NCI-H345 treated with DMSO at 0.1 percent for 48 hours (cell line): ENCODE results near the gene VPREB1.
"Not testable (repeated sequence)": the region's sequence is repeated elsewhere in the genome, so short reads cannot be mapped to it uniquely, and the experiment has no call there.

Experiments used
- DNase-seq: peaks from one replicate; lab custom pipeline; 2025; ENCODE audit not compliant: unreplicated experiment; lab: John Stamatoyannopoulos, UW

Gene VPREB1

DNA sequence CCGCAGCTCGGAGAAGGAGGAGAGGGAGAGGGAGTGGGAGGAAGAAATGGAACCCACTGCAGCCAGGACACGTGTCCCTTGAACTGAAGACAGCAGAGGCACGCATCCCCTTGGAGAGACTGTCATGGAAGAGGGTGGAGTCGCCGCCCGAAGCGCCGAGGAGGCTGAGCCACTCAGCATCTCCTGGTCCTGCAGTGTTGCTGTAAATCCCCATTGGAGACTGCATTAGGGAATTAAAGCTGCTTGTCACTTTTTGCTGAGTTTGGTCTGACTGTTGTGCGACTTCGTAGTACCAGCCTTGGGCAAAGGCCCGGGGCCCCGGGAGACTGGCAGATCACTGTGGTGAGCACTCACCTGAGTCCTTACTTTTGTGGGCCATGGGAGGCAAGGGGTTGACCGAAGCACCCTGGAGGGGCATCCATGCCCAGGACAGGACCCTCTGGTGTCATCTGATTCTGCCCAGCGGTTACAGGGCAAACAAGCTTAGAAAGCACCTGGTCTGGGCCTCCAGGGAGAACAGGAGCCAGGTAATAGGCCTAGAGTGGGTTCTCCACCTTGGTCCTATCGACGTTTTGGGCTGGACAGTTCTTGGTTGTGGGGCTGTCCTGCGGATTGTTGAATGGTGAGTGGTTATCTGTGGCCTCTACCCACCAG lies 797 bp downstream of the VPREB1 start:
- DNase-seq, result no peak

DNA sequence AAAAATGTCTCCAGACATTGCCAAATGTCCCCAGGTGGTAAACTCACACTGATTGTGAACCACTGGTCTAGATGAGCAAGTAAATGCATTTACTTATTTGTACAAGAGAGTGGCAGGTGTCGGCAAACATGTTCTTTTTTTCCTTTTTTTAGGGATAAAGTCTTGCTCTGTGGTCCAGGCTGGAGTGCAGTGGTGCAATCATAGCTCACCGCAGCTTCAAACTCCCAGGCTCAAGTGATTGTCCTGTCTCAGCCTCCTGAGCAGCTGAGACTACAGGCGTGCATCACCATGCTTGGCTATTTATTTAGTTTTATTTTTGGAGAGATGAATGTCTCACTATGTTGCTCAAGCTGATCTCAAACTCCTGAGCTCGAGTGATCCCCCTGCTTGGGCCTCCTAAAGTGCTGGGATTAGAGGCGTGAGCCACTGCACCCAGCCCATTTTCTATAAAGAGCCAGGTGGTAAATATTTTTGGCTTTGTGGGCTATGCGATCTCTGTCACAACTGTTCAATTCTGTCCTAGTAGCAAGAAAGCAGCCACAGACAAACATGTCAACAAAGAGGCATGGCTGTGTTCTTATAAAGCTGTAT lies 1.4 kb downstream of the VPREB1 start:
- no peak for DNase-seq

DNA sequence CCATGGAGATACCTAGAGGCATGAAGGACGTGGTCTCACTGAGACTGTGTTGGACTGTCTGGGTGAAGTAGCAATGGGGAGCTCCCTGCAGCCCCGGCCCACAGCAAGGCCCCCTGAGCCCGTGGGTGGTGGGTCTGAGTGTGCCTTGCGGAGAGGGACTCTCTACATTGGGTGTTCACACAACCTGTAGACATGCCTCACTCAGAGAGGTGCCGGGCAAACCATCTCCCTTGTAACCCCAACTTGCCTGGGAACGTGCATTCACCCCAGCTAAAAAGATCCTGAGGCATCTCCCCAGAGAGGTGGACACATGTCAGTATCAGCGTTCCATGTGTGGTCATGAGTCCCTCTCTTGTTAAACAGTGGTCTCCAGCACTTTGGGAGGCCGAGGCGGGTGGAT lies 2.1 kb downstream of the VPREB1 start:
- DNase-seq, result no peak

DNA sequence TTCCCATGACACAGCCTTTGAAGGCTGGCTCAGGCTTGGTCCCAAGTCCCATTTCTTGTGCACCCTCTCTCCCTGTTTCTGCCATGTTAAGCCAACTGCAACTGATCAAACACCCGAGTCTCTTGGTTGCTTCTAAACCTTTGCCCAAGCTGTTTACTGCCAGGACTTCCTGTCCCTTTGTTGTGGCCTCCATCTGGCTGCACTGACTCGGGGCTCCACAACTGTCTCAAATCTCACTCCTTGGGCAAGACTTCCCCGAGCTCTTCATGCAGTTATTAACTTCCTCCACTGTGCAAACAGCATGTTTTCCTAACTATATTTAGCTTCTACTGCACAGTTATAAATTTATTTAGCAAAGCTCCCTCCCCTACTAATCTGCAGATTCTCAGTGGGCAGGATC lies 4.3 kb downstream of the VPREB1 start:
- DNase-seq, result no peak

DNA sequence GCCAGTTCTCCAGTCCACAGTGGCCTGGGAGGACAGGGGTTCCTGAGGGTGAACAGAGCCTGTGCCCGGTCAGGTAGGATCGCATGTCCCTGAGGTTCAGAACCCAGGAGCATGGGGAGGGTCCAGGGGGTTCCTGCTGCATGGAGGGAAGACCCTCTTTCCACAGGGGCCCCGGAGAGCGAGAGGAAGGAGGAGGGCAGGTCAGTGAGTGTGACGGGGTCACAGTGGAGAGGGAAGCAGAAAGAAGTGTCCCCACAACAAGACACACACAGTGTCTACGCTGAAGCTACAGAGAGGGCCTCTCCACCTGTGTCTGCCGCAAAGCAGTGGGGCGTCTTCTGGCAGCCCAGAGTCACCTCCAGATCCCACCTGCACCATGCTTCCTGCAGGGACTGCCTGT lies 6.1 kb downstream of the VPREB1 start:
- not testable (repeated sequence) for DNase-seq

DNA sequence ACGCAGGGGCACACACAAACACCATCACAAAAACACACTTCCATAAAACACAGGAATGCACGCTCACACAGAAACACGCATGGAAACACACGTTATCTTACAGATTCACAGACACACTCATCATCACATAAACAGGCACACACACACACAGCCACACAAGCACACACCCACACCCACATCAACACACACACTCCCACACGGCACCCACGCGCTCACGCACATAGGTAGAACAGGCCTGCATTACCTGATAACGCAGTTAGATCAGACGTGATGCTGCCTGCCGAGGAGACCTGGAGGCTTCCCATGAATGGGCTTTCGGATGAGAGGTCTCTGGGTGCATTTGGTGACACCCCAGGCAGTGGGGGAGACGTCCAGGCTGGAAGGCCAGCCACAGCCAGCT lies 11.5 kb downstream of the VPREB1 start:
- DNase-seq, result not testable (repeated sequence)

DNA sequence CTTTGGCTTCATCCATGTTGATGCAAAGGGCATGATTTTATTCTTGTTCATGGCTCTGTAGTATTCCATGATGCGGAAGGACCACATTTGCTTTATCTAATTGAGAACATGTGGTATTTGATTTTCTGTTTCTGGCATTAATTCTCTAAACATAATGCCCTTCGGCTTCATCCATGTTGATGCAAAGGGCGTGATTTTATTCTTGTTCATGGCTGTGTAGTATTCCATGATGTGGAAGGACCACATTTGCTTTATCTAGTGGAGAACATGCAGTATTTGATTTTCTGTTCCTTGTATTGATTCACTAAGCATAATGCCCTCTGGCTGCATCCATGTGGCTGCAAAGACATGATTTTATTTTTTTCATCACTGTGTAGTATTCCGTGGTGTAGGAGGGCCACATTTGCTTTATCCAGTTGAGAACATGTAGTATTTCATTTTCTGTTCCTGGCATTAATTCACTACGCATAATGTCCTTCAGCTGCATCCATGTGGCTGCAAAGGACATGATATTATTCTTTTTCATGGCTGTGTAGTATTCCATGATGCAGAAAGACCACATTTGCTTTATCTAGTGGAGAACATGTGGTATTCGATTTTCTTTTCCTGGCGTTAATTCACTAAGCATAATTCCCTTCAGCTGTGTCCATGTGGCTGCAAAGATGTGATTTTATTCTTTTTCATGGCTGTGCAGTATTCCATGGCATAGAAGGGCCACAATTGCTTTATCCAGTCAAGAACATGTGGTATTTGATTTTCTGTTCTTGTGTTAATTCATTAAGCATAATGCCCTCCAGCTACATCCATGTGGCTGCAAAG lies 14.2 kb downstream of the VPREB1 start:
- not testable (repeated sequence) for DNase-seq

DNA sequence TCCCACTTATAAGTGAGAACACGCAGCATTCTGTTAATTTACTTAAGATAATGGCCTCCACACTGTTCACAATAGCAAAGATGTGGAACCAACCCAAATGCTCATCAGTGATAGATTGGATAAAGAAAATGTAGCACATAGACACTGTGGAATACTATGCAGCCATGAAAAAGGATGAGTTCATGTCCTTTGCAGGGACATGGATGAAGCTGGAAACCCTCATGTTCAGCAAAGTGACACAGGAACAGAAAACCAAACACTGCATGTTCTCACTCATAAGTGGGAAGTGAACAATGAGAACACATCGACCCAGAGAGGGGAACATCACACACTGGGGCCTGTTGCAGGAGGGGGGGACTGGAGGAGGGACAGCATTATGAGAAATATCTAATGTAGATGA lies 15.6 kb downstream of the VPREB1 start:
- not testable (repeated sequence) for DNase-seq

DNA sequence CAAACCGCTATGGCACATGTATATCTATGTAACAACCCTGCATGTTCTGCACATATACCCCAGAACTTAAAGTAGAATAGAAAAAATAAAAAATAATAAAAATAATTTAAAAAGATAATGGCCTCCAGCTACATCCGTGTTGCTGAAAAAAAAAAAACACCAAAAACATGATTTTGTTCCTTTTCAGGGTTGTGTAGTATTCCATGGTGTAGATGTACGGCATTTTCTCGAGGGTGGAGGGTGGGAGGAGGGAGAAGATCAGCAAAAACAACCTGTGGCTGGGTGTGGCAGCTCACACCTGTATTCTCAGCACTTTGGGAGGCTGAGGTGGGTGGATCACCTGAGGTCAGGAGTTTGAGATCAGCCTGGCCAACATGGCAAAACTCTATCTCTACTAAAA lies 16.0 kb downstream of the VPREB1 start:
- DNase-seq, result not testable (repeated sequence)

DNA sequence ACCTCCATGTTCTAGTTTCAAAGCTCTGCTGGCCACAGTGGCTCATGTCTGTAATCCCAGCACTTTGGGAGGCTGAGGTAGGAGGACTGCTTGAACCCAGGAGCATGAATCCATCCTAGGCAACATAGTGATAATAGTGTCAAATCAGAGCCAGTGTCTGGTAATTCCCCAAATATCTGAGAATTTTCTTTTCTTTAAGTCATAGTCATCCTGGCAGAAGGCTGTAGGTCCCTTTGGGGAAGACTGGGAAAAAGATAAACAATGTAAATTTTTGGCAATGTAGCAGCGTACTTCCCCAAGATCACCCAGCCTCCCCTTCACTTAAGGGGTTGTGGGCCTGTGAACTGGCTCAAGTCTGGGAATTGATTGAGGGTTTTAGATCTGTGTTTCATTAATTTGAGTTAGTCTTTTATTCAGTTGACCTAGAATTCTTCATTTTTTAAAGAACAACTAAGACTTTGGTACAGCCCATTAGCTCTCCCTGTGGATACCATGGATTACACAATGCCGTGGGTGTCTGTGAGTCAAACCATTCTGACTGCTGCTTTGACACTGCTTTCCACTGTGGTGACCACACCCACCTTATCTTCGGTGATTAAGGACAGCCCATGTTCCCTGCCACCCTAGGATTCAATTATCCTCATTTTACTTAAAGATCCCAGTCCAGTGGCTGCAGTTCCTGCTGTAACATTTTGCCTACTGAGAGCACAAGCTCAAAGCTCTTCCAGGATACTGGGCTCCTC lies 17.9 kb downstream of the VPREB1 start:
- not testable (repeated sequence) for DNase-seq

DNA sequence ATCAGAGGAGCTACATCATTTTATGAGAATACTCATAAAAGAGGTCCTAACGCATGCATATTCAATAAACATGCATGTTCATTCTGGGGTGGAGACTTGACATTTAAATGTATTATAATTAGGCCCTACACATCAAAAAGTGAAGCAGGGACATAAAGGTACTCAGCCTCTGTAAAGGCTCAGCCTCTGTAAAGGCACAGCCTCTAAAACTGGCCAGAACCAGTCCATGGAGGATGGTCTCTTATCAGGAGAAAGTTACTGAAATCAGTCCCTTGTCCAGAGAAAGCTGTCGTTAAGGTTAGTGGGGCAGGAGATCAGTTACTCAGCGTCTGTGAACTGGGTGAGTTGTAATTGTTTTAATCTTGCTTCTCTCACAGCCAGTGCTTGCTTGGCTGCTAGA lies 19.2 kb downstream of the VPREB1 start:
- DNase-seq, result not testable (repeated sequence)

DNA sequence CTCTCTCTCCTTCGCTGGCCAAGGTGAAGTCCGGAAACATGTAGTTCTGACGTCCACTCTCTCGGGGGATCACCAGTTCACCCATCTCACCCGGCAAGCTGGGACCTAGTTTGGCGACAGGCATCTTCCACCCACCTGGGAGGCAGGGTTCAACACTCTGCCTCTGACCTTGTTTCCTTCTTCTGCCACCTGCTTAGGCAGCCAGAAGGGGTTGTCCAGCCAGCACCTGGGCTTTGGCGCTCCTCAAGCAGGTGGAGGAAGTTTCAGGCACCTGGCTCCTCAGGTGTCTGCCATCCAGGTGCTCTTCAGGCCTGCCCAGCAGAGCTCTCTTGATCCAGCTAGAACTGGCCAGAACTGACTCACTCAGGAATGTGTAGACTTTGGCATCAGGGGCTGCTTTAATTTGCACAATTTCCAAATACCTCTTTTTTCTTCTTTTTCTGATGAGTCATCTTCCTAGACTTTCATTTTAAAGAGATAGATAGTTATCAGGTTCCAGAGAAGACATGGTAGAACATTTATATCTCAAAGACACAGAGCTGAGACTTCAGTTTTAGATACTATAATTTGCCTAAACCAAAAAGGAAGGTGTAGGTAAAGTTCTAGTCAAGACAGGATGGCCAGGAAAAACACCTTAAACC lies 25.6 kb downstream of the VPREB1 start:
- not testable (repeated sequence) for DNase-seq

DNA sequence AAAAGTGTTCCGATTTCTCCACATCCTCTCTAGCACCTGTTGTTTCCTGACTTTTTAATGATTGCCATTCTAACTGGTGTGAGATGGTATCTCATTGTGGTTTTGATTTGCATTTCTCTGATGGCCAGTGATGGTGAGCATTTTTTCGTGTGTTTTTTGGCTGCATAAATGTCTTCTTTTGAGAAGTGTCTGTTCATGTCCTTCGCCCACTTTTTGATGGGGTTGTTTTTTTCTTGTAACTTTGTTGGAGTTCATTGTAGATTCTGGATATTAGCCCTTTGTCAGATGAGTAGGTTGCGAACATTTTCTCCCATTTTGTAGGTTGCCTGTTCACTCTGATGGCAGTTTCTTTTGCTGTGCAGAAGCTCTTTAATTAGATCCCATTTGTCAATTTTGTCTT lies 32.8 kb downstream of the VPREB1 start:
- DNase-seq, result not testable (repeated sequence)

DNA sequence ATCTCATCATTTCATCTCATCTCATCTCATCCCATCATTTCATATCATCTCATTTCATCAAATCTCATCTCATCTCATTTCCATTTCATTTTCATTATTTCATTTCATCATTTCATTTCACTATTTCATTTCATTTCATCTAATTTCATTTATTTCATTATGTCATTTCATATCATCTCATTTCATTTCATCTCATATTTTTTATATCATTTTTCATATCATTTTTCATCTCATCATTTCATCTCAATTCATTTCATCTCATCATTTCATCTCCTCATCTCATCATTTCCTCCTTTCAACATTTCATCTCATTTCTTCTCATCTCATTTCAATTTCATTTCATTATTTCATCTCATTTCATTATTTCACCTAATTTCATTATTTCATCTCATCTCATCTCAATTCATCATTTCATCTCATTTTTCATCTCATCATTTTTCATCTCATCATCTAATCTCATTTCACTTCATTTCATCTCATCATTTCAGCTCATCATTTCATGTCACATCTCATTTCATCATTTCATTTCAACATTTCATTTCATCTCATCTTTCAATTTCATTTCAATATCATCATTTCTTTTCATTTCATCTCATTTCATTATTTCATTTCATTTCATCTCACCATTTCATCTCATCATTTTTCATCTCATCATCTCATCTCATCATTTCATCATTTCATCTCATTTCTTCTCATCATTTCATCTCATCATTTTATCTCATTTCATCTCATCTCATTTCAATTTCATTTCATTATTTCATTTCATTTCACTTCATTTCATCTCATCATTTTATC lies 40.6 kb downstream of the VPREB1 start:
- not testable (repeated sequence) for DNase-seq

DNA sequence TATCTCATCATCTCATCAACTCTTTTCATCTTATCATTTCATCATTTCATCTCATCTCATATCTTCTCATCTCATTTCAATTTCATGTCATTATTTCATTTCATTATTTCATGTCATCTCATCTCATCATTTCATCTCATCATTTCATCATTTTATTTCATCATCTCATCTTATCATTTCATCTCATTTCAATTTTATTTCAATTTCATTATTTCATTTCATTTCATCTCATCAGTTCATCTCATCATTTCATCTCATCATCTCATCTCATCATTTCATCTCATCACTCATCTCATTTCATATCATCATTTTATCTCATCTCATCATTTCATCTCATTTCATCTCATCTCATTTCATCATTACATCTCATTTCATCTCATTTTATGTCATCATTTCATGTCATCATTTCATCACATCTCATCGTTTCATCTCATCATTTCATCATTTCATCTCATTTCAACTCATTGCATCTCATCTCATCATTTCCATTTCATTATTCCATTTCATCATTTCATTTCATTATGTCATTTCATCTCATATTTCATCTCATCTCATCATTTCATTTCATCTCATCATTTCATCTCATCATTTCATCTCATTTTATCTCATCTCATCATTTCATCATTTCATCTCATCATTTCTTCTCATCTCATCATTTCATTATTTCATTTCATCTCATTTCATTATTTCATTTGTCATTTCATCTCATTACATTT lies 42.0 kb downstream of the VPREB1 start:
- not testable (repeated sequence) for DNase-seq

DNA sequence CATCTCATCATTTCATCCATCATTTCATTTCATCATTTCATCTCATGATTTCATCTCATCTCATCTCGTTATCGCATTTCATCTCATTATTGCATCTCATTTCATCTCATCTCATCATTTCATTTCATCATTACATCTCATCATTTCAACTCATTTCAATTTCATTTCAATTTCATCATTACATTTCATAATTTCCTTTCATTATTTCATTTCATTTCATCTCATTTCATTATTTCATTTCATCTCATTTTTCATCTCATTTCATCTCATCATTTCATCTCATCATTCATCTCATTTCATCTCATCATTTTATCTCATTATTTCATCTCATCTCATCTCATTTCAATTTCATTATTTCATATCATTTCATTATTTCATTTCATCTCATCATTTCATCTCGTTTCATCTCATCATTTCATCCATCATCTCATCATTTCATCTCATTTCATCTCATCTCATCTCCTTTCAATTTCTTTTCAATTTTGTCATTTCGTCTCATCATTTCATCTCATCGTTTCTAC lies 42.6 kb downstream of the VPREB1 start:
- DNase-seq, result not testable (repeated sequence)

DNA sequence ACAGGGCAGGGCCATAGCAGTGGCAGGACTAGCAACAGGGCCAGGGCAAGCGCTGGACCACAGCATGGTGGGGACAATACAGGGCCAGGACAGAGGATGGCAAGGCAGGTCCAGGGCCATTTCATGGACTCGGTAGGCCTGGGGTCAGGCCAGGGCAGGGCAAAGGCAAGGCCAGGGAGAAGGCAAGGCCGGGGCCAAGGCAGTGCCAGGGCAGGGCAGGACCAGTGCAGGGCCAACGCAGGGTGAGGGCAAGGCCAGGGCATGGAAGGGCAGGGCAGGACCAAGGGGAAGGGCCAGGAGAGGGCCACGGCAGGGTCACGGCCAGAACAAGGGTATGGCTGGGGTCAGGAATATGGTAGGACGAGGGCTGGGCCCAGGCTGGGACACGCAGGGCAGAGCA lies 45.1 kb downstream of the VPREB1 start:
- DNase-seq, result not testable (repeated sequence)

DNA sequence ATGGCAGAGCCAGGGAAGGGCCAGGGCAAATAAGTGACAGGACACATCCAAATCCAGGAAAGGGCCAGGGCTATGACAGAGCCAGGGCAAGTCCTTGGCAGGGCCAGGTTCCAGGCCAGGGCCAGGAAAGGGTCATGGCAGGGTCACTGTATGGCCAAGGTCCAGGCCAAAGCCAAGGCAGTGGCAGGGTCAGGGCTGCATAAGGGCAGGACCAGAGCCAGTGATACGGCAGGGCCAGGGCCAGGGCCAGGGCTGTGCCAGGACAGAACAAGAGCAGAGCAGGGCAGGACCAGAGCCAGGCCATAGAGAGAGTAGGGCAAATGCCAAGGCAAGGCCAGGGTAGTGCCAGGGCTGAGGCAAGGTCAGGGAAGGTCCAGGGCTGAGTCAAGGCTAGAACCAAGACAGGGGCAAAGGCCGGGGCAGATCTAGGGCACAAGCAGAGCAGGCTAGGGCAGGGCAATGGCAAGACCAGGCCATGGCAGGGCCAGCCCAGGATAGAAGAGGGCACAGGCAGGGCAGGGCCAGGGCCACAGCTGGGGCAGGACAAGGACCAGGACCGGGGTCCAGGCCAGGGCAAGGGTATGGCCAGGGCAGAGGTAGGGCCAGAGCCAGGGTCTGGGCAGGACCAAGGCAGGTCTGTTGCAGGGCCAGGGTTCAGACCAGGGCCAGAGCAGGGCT lies 46.7 kb downstream of the VPREB1 start:
- DNase-seq, result not testable (repeated sequence)

DNA sequence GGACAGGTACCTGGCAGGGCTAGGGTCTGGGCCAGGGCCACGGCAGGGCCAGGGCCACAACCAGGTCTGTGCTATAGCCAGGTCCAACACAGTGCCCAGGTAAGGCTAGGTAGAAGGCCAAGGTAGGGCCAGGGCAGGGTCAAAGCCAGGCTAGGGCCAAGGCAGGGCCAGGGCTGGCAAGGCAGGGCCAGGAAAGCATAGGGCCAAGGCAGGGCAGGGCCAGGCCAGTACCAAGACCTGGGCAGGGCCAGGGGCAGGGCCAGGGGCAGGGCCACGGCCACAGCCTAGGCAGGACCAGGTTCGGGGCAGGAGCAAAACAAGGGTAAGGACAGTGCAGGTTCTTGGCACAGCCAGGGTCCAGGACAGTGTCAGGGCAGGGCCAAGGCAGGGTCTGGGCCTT lies 48.1 kb downstream of the VPREB1 start:
- not testable (repeated sequence) for DNase-seq
